Measurements from ENCODE around the gene P4HTM. TPM values are rescaled to one million over a fixed set of nuclear protein-coding genes. Genes with fewer than 3 reads are reported as not detected.

The P4HTM gene
- total RNA-seq, 4 donors from 2014 or later, result 76.4 to 99.0 (median 88.8) TPM

- 85 to 89% methylated on average over 10 of the region's 10 CpGs for WGBS, 2 donors
- Histone ChIP-seq H3K27me3 (no peaks in the 10 kb centered on the region), H3K36me3 (peaks cover 4 to 99% (median 62%) of the 10 kb centered on the region in 3 donors), H3K27ac (no peak overlapping the region), H3K9me3 (no peaks in the 10 kb centered on the region), H3K4me1 (no peaks in the 10 kb centered on the region), H3K4me3 (no peak overlapping the region)
- no peak for DNase-seq (ENCODE audit: low spot score in 2 of 2)
- TF ChIP-seq POLR2A (IDR thresholded peaks at IDR 0.05), result no peak
- no peak for TF ChIP-seq CTCF (IDR thresholded peaks at IDR 0.05)
- TF ChIP-seq EP300 (IDR thresholded peaks at IDR 0.05), result no peak
Measured at GRCh38 chr3:48974076-48974864, 15.8 kb upstream of the P4HTM start.

DNA sequence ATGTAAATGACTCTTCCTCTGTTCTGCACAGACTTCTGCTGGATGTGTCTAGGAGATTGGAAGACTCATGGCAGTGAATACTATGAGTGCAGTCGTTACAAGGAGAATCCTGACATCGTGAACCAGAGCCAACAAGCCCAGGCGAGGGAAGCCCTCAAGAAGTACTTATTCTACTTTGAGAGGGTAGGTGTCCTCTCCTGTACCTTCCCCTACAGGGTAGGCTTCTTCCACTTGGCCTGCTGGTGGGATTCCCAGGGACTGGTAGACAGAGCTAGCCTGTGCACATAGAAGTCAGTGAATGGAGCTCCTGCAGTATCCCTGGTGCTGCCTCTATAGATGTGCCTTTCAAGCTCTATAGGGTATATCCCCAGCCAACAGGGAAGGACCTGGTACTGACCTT is 10.6 kb upstream of the P4HTM start:
- Histone ChIP-seq H3K9me3 (no peaks in the 10 kb centered on the region), H3K27me3 (no peaks in the 10 kb centered on the region), H3K36me3 (peaks cover 8 to 94% (median 45%) of the 10 kb centered on the region in 3 donors), H3K4me1 (peaks cover 0 to 8% (median 0%) of the 10 kb centered on the region in 4 donors), H3K27ac (no peak overlapping the region), H3K4me3 (no peak overlapping the region)
- WGBS, 2 donors, result 86 to 95% methylated on average over 3 of the region's 3 CpGs
- TF ChIP-seq POLR2A (IDR thresholded peaks at IDR 0.05) (no peak), CTCF (IDR thresholded peaks at IDR 0.05) (no peak)
- no peak for DNase-seq (ENCODE audit: low spot score in 2 of 2)

DNA sequence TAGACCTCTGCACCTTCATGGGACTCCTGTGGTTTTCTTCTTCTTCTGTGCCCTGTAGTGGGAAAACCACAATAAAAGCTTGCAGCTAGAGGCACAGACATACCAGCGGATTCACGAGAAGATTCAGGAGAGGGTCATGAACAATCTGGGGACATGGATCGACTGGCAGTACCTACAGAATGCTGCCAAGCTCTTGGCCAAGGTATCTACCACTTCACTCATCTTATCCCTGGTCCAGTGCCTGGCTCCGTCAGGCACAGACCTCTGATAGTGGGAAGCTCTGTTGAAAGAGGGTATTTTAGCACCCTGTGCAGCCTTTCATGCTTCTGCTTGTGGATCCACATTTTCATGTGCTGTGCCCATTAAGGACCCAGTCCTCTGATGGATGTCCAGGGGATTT is 9.7 kb upstream of the P4HTM start:
- Histone ChIP-seq H3K27ac (no peak overlapping the region), H3K36me3 (peaks cover 6 to 94% (median 39%) of the 10 kb centered on the region in 3 donors), H3K27me3 (no peaks in the 10 kb centered on the region), H3K9me3 (no peaks in the 10 kb centered on the region), H3K4me1 (peaks cover 0 to 8% (median 0%) of the 10 kb centered on the region in 4 donors), H3K4me3 (no peak overlapping the region)
- TF ChIP-seq CTCF (IDR thresholded peaks at IDR 0.05) (no peak), EP300 (IDR thresholded peaks at IDR 0.05) (no peak), POLR2A (IDR thresholded peaks at IDR 0.05) (no peak)
- 89 to 98% methylated on average over 4 of the region's 4 CpGs for WGBS, 2 donors
- no peak for DNase-seq (ENCODE audit: low spot score in 2 of 2)

DNA sequence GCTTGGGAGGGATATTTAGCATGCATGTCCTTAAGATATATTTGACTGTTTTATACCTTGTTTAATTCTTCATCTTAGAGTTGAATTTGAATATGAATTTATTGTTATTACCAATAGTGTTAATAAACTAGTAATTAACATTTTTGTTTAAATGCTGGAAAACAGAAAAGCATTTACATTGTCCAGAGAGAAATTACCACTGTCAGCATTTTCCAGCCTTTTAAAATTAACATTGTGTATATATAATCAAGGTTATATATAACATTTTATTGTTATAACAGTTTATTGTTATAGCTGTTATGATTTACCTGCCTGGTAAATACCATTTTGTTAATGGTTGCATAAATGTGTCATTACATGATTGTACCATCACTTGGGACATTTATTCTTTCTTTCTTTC is 8.0 kb upstream of the P4HTM start:
- Histone ChIP-seq H3K9me3 (no peaks in the 10 kb centered on the region), H3K4me3 (no peak overlapping the region), H3K4me1 (peaks cover 0 to 8% (median 0%) of the 10 kb centered on the region in 4 donors), H3K27ac (no peak overlapping the region), H3K27me3 (no peaks in the 10 kb centered on the region), H3K36me3 (peaks cover 6 to 90% (median 30%) of the 10 kb centered on the region in 3 donors)
- no peak for DNase-seq (ENCODE audit: low spot score in 2 of 2)
- TF ChIP-seq POLR2A (IDR thresholded peaks at IDR 0.05), result no peak
- no peak for TF ChIP-seq CTCF (IDR thresholded peaks at IDR 0.05)
- TF ChIP-seq EP300 (IDR thresholded peaks at IDR 0.05), result no peak

DNA sequence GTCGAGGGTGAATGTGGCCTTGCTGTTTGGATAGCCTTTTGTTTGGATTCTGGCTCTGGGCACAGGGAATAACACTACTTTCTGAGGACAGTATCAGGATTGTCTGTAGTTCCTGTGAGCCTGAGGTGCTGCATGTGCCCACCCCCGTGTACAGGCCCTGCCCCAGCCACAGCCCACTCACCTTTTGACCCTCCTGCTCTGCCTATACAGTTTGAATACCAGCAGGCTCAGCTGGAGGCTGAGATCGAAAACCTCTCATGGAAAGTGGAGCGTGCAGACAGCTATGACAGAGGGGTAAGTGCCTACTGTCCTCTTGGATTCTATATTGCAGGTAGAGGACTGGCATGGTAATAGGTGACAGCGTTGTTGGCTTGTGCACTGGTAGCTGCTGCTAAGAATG is 7.4 kb upstream of the P4HTM start:
- DNase-seq (ENCODE audit: low spot score in 2 of 2), result no peak
- Histone ChIP-seq H3K27ac (no peak overlapping the region), H3K4me3 (no peak overlapping the region), H3K9me3 (no peaks in the 10 kb centered on the region), H3K36me3 (peaks cover 6 to 83% (median 24%) of the 10 kb centered on the region in 3 donors), H3K27me3 (no peaks in the 10 kb centered on the region), H3K4me1 (peaks cover 0 to 8% (median 0%) of the 10 kb centered on the region in 4 donors)
- TF ChIP-seq EP300 (IDR thresholded peaks at IDR 0.05) (no peak), POLR2A (IDR thresholded peaks at IDR 0.05) (no peak), CTCF (IDR thresholded peaks at IDR 0.05) (no peak)
- 53 to 70% methylated on average over 5 of the region's 5 CpGs for whole genome bisulfite sequencing, 2 donors
